RWPE1 (cell line): ENCODE results near the gene ELOB.
A peak's percentile ranks its signal among the peaks of the same experiment; 100 is the strongest.

ENCODE experiments used
- CTCF ChIA-PET: fragments of 350-600 bp; sonication (Branson Sonifier 250); formaldehyde crosslinking; extraction: SDS; loops from one replicate; lab custom pipeline; 2021; lab: Yijun Ruan, JAX
- POLR2A ChIA-PET: fragments of 400-600 bp; formaldehyde crosslinking; extraction: SDS; loops from one replicate; lab custom pipeline; 2020; ENCODE audit warnings: antibody characterized with exemption; ENCODE audit not compliant: low non-redundant PET; lab: Yijun Ruan, JAX
- DNase-seq: peaks from one replicate; pipeline ENCODE4 v3.0.0; 2012; ENCODE audit warnings: low spot score
- H3K27ac ChIP-seq: fragments of 450-650 bp; 2 replicates; pipeline ENCODE4 v1.5.1; 2017
- TF ChIP-seq, protein P1 (sequence below): fragments of 450-650 bp; conservative IDR thresholded peaks from 2 replicates; pipeline ENCODE4 v1.5.1; 2017; ENCODE audit warnings: low read depth, mild to moderate bottlenecking

ELOB gene

DNA sequence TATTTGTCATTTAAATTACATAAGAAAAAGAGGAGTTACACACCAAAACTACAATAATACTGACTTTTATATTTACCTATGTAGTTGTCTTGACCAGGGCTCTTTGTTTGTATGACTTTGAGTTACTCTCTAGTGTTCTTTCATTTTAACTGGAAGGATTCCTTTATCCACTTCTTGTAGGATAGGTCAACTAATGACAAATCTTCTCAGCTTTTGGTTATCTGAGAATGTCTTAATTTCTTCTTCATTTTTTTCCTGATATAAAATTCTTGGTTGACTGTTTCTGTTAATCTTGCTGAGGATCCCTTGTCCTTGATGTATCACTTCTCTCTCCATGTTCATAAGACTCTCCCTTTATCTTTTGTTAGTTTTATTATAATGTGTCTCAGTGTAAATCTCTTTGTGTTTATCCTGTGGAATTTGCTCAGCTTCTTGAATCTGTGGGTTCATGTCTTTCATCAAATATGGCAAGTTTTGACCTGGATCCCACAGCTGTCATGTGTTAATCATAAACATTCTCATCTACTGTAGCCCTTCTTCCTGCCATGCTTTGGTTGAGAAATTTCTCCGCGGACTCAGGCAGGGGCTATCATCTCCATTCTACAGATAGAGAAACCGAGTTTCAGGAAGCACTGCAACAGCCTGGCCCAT is 26.6 kb upstream of the ELOB start:
- no peak for DNase-seq
- ChIA-PET CTCF (interaction anchor here (0.6 kb wide), 1 partner anchor 20 kb away, joined by 3 read pairs; no protein-coding TSS in a partner anchor), POLR2A (no interaction called here)
- TF ChIP-seq, protein P1, sequence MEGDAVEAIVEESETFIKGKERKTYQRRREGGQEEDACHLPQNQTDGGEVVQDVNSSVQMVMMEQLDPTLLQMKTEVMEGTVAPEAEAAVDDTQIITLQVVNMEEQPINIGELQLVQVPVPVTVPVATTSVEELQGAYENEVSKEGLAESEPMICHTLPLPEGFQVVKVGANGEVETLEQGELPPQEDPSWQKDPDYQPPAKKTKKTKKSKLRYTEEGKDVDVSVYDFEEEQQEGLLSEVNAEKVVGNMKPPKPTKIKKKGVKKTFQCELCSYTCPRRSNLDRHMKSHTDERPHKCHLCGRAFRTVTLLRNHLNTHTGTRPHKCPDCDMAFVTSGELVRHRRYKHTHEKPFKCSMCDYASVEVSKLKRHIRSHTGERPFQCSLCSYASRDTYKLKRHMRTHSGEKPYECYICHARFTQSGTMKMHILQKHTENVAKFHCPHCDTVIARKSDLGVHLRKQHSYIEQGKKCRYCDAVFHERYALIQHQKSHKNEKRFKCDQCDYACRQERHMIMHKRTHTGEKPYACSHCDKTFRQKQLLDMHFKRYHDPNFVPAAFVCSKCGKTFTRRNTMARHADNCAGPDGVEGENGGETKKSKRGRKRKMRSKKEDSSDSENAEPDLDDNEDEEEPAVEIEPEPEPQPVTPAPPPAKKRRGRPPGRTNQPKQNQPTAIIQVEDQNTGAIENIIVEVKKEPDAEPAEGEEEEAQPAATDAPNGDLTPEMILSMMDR, result no peak
- H3K27ac ChIP-seq, result no peak overlapping the region

DNA sequence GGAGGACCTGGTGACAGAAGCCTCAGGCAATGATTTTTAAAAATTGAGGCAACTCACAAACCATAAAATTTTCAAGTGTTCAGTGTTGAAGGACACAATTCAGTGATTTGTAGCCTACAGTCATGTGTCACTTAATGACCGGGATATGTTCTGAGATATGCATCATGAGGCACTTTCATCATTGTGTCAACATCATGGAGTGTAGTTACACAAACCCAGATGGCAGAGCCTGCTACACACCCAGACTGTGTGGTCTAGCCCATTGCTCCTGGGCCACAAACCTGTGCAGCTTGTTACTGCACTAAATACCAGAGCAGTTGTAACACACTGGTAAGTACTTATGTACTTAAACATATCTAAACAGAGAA is 22.8 kb upstream of the ELOB start:
- DNase-seq, result no peak
- TF ChIP-seq, protein P1, result no peak
- ChIA-PET POLR2A (no interaction called here), CTCF (interaction anchor here (0.6 to 1.1 kb wide), 2 partner anchors 69 to 80 kb away, joined by 3 to 5 read pairs; no protein-coding TSS in a partner anchor)
- no peak overlapping the region for H3K27ac ChIP-seq

GRCh38 chr16:2799205-2799858 is 22.3 kb upstream of the ELOB start:
- TF ChIP-seq, protein P1, result no peak
- POLR2A ChIA-PET, result no interaction called here
- no peak for DNase-seq
- no peak overlapping the region for H3K27ac ChIP-seq
- CTCF ChIA-PET, result no interaction called here

GRCh38 chr16:2798723-2799204 is 21.7 kb upstream of the ELOB start:
- POLR2A ChIA-PET, result no interaction called here
- H3K27ac ChIP-seq, result no peak overlapping the region
- TF ChIP-seq, protein P1, result no peak
- no peak for DNase-seq
- CTCF ChIA-PET, result no interaction called here

DNA sequence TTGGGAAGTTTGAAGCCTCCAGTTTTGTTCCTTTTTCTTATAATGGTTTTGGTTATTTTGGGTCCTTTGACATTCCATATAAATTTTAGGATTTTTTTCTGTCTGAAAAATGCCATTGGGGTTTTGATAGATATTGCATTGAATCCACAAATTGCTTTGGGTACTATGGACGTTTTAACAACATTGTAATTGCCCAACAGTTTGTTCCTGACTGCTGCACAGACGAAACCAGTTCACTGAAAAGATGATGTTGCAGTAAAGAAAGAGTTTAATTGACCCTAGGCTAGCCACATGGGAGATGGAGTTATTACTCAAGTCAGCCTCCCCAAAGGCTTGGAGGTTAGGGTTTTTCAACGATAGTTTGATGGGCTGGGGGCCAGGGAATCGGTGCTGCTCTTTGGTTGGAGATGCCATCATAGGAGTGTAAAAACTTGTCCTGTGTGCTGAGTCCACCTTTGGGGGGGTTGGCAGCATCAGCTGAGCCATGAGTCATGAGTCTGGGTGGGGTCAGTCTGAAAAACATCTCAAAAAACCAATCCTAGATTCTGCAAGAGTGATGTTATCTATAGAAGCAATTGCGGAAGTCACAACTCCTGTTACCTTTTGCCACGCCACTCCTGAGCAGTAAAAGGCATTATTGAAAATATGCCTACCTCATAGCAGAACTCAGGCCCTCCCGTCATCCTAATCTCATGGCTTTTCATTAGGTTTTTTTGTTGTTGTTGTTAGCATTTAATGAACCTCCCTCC is 18.5 kb upstream of the ELOB start:
- POLR2A ChIA-PET, result no interaction called here
- no peak for DNase-seq
- CTCF ChIA-PET, result no interaction called here
- TF ChIP-seq, protein P1, result no peak
- H3K27ac ChIP-seq, result peak overlapping the region; percentile 64

DNA sequence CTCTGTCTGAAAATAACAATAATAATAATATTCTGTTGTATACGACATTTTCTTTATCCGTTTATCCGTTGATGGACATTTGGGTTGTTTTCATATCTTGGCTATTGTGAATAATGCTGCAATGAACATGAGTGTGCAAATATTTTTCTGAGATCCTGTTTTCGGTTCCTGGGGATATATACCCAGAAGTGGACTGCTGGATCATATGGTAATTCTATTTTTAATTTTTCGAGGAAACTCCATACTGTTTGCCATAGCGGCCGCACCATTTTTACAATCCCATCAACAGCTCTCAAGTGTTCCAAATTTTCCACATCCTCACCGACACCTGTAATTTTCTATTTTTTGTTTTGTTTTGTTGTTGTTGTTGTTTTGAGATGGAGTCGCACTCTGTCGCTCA is 15.9 kb upstream of the ELOB start:
- TF ChIP-seq, protein P1, result no peak
- H3K27ac ChIP-seq, result no peak overlapping the region
- ChIA-PET CTCF (no interaction called here), POLR2A (no interaction called here)
- no peak for DNase-seq
